ENCODE data around the gene TSC1. TPM values are rescaled to one million over a fixed set of nuclear protein-coding genes. Genes with fewer than 3 reads are reported as not detected.

The TSC1 gene
- total and polyA plus RNA-seq, 2 experiments from 2014 or later: 23.7 to 48.0 TPM

DNA sequence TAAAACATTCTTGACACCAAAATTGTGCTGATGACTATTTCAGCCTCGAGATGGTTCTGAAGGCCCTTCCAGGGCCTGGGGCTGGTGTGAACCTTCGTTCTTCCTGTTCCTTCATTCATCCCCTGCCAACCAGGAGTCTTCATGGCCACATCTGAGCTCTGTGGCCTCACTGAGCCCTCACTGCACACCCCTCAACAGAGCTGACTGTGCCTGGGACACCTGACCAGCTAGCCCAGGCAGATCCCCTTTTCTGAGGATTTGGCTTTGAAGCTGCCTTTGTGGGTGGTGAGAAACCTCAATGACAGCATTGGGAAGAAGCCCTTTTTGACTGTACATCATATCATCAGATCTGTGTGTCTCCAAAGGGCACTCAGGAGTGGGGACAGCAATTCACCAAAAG lies 80.1 kb downstream of the TSC1 start:
- no peaks in the 10 kb centered on the region for H4K20me1 ChIP-seq (replicated peaks; ENCODE audit: insufficient read depth)
- no peak overlapping the region for H3K4me3 Mint-ChIP-seq
- no peaks in the 10 kb centered on the region for H3K27me3 ChIP-seq (ENCODE audit: insufficient read depth)
- peaks cover 12% of the 10 kb centered on the region for H3K4me1 Mint-ChIP-seq
- no peak for ATAC-seq
- no peak overlapping the region for H2AFZ ChIP-seq
- no peaks in the 10 kb centered on the region for H3K36me3 Mint-ChIP-seq (ENCODE audit: low read depth)
- H3K27me3 Mint-ChIP-seq (ENCODE audit: insufficient read depth, low read depth, poor library complexity): peaks cover 2% of the 10 kb centered on the region
- H3K4me3 ChIP-seq: no peak overlapping the region
- peaks cover 5% of the 10 kb centered on the region; the same call in 1 of the 2 replicates for H3K9me2 ChIP-seq (ENCODE audit: insufficient read depth)
- no peak for DNase-seq (ENCODE audit: low spot score)
- H3K36me3 ChIP-seq (ENCODE audit: insufficient read depth): no peaks in the 10 kb centered on the region
- TF ChIP-seq NANOG (IDR thresholded peaks at IDR 0.05; ENCODE audit: borderline replicate concordance): no peak
- H3F3A ChIP-seq (replicated peaks; ENCODE audit: low read depth): no peaks in the 10 kb centered on the region
- no peak overlapping the region for H3K27ac Mint-ChIP-seq
- no peaks in the 10 kb centered on the region for H3K9me3 Mint-ChIP-seq
- H3K79me2 ChIP-seq (replicated peaks; ENCODE audit: insufficient read depth): no peaks in the 10 kb centered on the region
- 0 out of 2 replicates have a peak overlapping the region, but pooled peaks have one; percentile 14 for H3K4me2 ChIP-seq
- H3K27ac ChIP-seq (ENCODE audit: low read depth): no peak overlapping the region
- no peaks in the 10 kb centered on the region; the same call in 1 of the 2 replicates for H3K4me1 ChIP-seq (ENCODE audit: insufficient read depth)

DNA sequence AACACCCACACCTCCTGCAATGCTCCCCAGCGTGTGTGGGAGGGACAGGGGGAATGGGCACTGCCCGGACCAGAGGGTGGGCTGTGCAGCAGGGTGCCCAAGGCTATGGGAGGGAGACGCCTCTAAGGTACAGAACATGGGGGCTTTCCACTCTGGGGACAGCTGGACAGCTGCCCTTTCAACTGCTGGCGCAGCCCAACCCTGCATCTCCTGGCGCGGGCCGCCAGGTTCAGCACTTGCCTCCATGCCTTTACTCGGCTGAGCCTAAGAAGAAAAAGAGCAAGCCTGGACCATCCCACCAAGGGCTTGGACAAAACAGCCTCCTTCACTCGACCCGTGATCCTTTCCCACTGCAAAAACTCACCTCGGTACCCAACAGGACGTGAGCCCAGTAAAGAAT lies 81.3 kb downstream of the TSC1 start:
- Histone ChIP-seq H3K4me2 (no peak overlapping the region), H3K4me1 (ENCODE audit: insufficient read depth) (no peaks in the 10 kb centered on the region; the same call in 1 of the 2 replicates), H3K79me2 (replicated peaks; ENCODE audit: insufficient read depth) (no peaks in the 10 kb centered on the region), H3K9me2 (ENCODE audit: insufficient read depth) (peaks cover 5% of the 10 kb centered on the region; the same call in 1 of the 2 replicates), H3K4me3 (no peak overlapping the region), H3K27ac (ENCODE audit: low read depth) (no peak overlapping the region), H3F3A (replicated peaks; ENCODE audit: low read depth) (no peaks in the 10 kb centered on the region), H3K36me3 (ENCODE audit: insufficient read depth) (no peaks in the 10 kb centered on the region), H4K20me1 (replicated peaks; ENCODE audit: insufficient read depth) (no peaks in the 10 kb centered on the region), H3K27me3 (ENCODE audit: insufficient read depth) (no peaks in the 10 kb centered on the region), H2AFZ (no peak overlapping the region)
- Mint-ChIP-seq H3K9me3 (no peaks in the 10 kb centered on the region), H3K4me1 (peaks cover 19% of the 10 kb centered on the region), H3K4me3 (no peak overlapping the region), H3K27ac (no peak overlapping the region), H3K36me3 (ENCODE audit: low read depth) (no peaks in the 10 kb centered on the region), H3K27me3 (ENCODE audit: insufficient read depth, low read depth, poor library complexity) (peaks cover 6% of the 10 kb centered on the region)
- ATAC-seq (no peak), DNase-seq (ENCODE audit: low spot score) (no peak)
- TF ChIP-seq CREB1 (CRISPR knock-in tag; IDR thresholded peaks at IDR 0.05; ENCODE audit: low read depth): no peak
- no peak for TF ChIP-seq EZH2phosphoT487 (IDR thresholded peaks at IDR 0.05; ENCODE audit: unreplicated experiment)
- TF ChIP-seq EZH2 (IDR thresholded peaks at IDR 0.05; ENCODE audit: low read depth, unreplicated experiment): no peak
- TF ChIP-seq POLR2AphosphoS5 (IDR thresholded peaks at IDR 0.05; ENCODE audit: low read depth): no peak

GRCh38 chr9:132862533-132862932 lies 81.9 kb downstream of the TSC1 start:
- no peak overlapping the region for H3K27ac ChIP-seq (ENCODE audit: low read depth)
- H2AFZ ChIP-seq: no peak overlapping the region
- H3K4me3 ChIP-seq: no peak overlapping the region
- Mint-ChIP-seq H3K36me3 (ENCODE audit: low read depth) (no peaks in the 10 kb centered on the region), H3K4me1 (peaks cover 20% of the 10 kb centered on the region), H3K9me3 (no peaks in the 10 kb centered on the region), H3K4me3 (no peak overlapping the region), H3K27ac (no peak overlapping the region), H3K27me3 (ENCODE audit: insufficient read depth, low read depth, poor library complexity) (peaks cover 6% of the 10 kb centered on the region)
- H3K4me1 ChIP-seq (ENCODE audit: insufficient read depth): peaks cover 3% of the 10 kb centered on the region; the same call in 1 of the 2 replicates
- ATAC-seq (no peak), DNase-seq (ENCODE audit: low spot score) (no peak)
- no peaks in the 10 kb centered on the region for H3K79me2 ChIP-seq (replicated peaks; ENCODE audit: insufficient read depth)
- H3K27me3 ChIP-seq (ENCODE audit: insufficient read depth): no peaks in the 10 kb centered on the region
- peaks cover 5% of the 10 kb centered on the region; the same call in 1 of the 2 replicates for H3K9me2 ChIP-seq (ENCODE audit: insufficient read depth)
- H3K36me3 ChIP-seq (ENCODE audit: insufficient read depth): no peaks in the 10 kb centered on the region
- H3F3A ChIP-seq (replicated peaks; ENCODE audit: low read depth): no peaks in the 10 kb centered on the region
- no peaks in the 10 kb centered on the region for H4K20me1 ChIP-seq (replicated peaks; ENCODE audit: insufficient read depth)
- H3K4me2 ChIP-seq: no peak overlapping the region
- TF ChIP-seq ZNF331 (CRISPR knock-in tag; IDR thresholded peaks at IDR 0.05; ENCODE audit: low read depth) (no peak), CTCF (conservative IDR thresholded peaks at IDR 0.05; ENCODE audit: low read depth in 2 of 2) (no peak), REST (IDR thresholded peaks at IDR 0.05; ENCODE audit: unreplicated experiment) (no peak), ETS1 (IDR thresholded peaks at IDR 0.05) (no peak), STAT1 (IDR thresholded peaks at IDR 0.05; ENCODE audit: unreplicated experiment) (no peak)

All from GM23338 (cell line).